Activated CD4-positive, alpha-beta T cell treated with anti-CD3 and anti-CD28 coated beads, Interleukin-2, amount 50 U/mL, for 16 hours (primary cell): ENCODE measurements around the gene CDK6.
"Not testable (repeated sequence)": the region's sequence is repeated elsewhere in the genome, so short reads cannot be mapped to it uniquely, and the experiment has no call there.

Experiments
- DNase-seq: peaks from one replicate; pipeline ENCODE4 v3.0.0-alpha.2; 2020

The CDK6 gene

DNA sequence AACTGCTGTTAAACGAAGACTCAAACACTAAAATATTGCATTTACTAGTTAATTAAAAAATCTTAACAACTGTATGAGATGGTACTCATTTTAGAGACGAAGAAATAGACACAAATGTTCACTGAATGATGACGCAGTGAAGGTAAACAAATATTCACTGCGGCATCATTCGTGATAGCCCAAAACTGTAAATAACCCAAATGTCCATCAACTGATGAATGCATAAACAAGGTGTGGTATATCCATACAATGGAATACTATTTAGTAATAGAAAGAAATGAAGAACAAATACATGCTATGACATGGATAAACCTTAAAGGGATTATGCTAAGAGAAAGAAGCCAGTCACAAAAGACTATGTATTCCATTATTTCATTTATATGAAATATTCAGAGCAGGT lies 51.4 kb downstream of the CDK6 start:
- DNase-seq = no peak

DNA sequence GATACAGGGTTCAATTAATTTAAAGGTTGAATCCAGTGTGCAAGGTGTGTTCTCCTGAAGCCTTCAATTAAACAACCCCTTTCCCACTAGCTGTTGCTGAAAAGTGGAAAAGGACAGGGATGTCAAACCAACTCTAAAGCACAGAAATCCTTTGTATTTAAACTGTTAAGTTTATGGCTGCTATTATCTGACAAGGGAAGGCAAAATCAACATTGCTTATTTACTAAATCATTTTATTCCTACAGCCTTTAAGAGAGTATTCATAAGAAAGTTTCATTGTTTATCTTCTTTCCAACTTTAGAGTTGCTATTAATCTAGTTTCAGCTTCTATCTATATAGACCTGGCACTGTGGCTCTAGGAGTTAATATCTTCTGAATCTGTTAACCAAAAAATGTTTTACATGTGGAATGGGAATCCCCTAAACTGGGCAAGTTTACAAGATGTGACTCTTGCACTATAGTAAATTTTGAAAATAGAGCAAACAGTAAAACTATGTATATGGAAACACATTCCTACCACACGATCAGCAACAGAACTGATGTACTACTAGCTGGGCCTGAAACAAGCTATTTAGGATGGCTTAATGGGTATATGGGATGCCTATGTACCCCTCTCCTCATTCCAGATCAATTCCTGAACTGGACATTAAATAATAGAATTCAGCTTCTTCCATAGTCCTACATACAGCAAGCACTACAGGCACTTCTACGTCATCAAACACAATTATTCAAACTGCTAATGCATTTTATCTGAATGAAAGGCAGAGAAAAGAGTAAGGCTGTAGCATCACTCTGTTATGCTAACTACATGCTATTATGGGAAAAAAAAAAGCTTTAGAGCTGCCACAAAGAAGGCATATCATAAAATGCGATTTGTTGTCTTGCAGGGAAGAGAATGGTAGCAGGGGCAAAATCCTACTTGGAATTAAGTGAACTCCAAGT lies 52.8 kb downstream of the CDK6 start:
- no peak for DNase-seq

DNA sequence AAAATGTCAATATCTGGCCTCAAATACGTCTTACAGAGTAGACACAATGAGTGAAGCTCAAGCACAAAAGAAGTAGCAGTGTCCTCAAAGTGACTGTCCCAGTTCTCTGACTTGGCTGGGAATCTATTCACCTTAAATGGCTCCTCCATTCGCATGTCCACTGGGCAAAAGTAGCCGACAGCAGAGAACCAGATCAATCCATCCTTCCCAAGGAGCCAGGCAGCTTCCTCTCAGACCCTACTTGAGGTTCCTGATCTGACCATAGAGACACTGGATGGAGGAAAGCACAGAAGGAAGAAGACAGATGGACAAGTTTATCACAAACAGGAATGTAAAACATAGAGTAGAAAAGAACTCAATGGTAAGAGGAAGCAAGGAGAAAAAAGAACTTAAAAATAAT lies 53.5 kb downstream of the CDK6 start:
- no peak for DNase-seq

DNA sequence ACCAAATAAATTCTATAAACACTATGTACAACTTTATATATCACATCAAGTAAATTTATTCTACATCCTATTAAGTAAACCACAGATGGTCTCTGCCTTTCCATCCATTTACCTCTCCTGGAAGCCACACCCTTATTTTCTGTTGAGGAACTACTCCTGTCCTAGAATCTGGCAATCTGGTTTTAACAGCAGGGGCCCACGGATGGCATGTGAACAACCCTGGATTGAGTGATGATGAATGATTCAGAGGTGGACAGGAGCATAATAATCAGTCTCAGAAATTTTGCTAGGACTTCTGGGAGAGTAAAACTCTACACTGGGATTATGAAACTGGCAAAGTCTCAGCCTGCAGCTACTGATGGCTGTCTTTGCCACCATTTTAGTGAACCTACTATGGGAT lies 54.1 kb downstream of the CDK6 start:
- no peak for DNase-seq

DNA sequence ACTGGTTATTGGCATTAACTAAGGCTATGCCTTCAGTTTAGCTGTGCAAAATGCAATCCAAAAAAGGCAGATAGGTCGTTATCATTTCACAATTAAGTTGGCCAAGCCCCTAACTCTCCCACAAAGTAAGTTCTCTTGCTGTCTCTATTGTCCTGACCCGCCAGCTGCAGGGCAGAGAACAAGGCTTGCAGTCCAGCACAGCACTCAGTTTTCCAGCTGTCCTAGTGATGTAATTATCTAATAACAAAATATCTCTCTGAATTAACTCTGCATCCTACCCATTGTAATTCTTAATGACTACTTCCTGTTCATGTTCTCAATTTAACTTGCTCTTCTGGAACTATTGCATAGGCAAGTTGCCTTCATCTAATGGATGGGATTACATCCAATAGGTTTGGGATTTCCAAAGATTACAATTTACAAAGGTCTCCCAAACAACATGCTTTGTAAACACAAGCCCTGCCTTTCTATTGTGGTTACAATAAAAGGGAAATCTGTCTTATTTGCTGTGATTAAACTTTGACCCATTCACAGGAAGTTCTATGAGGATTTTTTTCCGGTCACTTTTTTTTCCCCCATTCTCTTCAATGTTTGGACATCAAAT lies 55.2 kb downstream of the CDK6 start:
- DNase-seq = no peak

DNA sequence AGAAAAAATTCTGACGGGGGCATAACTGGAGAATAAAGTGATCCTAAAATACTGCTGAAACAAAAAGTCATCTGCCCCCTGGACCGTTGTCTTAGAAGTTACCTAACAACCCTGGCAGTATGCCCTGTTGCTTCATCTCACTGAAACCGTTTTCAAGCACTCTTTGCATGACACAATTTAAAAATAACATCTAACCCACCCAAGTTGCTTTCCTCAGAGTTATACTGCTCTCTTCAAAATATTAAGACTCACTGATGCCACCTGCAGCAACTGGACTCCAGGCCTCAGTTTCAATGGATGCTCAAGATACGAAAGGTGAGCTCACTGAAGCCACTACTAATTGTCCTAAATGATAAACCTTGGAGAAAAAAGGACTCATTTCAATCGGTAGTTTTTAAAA lies 57.4 kb downstream of the CDK6 start:
- no peak for DNase-seq

DNA sequence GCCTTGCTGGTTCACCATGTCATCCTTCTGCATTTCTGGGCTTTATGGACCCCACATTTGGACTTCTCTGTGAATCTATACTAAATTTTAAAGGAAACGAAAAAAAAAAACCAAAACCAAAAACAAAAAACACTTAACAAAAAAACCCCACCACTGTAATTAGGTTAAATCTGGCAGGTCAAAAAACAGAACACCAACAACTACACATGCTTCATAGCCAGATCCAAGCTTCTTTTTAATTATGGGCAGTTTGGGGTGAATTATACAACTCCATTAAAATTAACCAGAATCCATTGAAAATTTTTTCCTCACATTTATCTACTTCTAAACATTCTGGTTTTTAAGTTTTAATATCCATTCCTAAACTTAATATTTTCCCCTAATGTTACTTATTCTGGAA lies 58.4 kb downstream of the CDK6 start:
- no peak for DNase-seq

DNA sequence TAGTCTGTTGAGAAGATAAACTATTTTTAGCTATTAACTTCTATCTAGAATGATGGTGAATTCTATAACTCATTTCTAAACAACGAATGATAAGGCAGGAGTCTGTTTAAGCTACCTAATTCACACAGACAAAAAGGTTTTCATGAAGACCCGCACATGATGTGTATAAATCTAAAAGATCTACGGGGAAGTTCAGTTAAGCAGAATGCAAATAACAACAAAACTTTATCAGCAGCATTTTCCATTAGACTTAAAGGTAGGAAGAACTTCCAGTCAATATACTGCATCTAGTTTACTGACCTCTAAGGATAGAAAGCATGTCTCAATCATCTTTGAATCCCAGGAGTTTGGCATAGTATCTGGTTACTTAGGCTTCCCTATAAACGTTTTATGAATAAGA lies 62.6 kb downstream of the CDK6 start:
- DNase-seq = no peak

DNA sequence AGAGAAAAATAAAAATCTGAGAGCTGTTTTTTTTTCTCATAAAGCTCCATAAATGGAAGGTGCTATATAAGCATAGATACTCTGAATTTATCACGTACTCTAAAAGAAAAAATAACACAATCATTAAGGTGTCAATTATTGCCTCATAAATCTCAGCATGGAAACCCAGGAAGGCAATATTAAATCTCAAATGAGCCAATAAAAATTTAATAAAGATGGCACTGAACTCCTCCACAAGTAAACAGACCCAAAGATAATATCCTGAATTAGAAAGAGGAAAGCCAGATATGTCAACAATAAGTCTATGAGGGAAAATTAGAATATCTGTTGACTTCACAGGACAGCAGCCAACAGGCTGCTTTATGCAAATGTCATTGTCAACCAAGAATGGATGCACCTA lies 66.5 kb downstream of the CDK6 start:
- no peak for DNase-seq

DNA sequence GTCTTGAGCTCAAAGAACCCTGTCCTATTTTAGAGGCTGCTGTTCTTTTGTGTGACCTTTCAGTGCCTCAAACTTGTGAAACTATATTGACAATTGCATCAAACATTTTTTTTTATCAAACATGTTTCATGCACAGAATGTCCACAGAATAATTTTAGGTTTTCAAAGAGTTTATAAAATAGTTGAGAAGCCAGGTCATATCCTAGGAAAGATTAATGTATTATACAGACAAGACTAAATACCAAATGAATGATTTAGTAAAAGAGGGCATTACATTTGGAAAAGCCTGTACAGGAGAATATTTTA lies 67.0 kb downstream of the CDK6 start:
- no peak for DNase-seq

DNA sequence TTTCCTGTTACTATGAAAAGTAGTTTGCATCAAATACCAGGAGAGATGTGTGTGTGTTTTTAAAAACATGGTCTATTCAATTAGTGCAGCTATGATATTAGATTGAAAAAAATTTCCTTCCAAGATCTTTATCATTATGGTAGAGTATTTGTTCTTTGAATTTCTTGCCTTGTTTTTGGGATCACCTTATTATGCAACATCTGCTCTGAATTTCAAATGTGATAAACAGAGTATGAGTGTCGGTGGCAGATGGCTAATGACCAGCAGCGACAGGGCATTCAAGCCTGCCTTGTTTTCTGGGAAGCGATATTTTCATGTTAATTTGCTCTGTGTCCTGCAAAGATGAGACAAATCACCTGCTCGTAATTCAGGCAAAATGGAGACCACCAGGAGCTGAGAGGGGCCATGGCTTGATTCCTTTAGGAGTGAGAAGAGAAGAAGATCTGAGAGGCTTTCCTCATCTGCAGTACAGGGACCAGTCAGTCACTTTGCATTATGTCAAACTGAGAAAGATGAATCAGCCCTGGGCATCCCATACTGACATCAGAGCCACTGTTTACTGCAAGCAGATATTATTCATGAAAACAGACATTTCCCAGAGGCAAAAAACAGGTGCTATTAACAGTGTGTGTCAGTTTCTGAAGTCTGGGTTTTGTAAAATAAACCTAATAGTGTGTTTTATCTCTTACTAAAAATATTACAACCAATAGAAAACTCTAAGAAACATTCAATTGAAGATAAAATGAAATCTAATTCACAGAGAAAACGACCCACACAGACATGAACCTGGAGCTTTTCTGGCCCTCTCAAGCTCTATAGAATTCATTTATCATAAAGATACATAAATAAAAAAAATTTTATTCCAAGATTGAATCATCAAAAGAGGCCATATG lies 67.6 kb downstream of the CDK6 start:
- DNase-seq = peak; percentile 84

DNA sequence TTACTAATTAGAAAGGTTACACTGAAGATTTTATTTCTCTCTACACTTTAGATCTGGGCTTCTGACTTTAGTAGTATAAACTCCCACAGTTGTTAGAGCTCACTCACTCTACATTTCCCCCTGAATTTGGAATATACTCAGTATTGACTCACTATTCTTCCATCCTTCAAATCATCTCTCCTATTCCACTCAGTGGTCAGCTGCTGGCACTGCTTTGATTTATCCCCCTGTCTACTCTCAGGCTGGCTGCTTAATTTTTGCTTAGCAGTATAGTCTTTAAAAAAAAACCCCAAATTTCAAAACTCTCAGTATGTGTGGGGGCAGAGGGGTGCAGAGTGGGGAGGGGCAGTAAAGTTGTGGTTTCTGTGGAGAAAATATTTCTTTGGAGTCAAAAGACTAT lies 68.9 kb downstream of the CDK6 start:
- DNase-seq = no peak

DNA sequence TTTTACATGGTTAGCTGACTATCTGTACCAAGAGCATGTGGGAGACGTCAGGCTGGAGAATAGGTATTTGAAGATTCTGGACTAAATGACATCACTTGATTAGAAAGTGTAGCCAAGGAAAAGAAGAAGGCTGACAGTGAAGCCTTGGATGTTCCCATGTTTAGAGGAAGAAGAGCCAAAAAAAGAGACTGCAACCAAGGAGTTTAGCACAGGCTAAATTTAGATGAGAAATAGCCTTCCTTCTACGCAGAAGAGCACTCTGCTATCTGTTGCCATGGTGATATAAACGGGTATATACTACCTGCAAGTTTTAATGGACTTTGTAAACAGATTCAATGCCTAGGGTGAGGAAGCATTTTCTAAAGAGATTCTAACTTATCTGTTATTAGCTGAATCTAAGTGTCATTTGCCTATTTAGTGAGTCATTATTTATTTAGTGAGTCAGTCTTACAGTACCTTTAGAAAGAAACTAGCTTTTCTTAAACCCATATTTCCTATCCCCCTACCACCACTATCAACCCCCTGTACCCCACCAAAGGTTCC lies 69.8 kb downstream of the CDK6 start:
- no peak for DNase-seq

DNA sequence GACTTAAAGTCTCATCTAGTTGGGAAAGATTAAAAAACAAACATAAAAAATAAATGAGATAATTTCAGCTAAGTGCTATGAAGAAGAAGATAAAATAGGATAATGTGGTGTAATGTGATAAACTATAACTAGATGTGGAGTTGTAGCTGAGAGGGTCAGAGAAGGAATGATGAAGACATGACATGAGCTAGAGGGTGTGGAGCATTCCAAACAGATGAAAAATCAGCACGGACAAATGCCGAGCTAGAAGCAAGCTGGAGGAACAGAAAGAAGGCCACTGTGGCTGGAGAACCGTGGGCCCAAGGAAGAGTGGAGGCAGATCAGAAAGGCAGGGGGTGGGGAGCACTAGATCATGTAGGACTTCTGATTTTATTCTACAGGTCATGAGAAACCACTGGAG lies 70.6 kb downstream of the CDK6 start:
- DNase-seq = no peak

DNA sequence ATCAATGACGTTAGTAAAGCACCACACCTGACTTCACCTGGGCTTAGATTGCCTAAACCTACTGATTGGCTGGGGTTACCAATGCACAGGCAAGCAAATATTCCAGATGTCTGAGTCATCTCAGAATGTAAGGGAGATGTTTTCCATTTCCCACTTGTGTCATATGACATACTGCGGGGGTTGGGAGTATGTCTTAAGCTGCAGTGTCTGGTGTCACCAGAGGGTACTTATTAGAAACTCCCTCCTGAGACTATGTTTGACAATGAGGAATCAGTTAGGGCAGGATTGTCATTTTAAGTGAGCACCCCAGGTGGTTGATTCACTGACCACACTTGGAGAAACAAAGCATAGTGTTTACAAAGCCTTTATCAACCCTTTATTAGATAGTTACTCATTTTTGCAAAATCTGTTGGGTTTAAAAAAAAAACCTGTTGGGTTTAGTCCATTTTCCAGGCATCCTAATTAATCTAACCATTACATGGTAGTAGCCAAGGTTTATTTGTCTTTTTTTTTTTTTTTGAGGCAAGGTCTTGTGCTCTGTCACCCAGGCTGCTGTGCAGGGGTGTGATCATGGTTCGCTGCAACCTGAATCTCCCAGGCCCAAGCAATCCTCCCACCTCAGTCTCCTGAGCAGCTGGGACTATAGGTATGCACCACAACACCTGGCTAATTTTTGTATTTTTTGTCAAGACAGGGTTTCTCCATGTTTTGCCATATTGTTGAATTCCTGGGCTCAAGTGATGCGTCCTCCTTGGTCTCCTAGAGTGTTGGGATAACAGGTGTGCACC lies 72.5 kb downstream of the CDK6 start:
- no peak for DNase-seq

DNA sequence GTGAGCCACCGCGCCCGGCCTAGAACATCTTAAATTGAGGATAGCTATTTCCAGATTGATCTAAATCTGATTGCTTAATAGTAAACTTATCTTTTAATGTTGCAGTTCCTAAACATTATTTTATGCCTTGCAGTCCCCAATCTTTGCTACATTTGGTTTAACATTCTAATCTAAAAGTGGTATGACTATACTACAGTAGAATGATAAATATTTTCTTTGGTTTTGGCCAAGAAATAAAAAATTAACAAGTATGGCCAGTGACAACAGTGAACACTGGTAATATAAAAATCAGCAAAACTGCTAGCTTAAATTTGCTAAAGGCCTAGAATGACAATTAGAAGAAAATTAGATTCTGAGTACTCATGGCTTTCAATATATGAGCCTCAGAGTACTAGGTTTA lies 73.5 kb downstream of the CDK6 start:
- DNase-seq = no peak

DNA sequence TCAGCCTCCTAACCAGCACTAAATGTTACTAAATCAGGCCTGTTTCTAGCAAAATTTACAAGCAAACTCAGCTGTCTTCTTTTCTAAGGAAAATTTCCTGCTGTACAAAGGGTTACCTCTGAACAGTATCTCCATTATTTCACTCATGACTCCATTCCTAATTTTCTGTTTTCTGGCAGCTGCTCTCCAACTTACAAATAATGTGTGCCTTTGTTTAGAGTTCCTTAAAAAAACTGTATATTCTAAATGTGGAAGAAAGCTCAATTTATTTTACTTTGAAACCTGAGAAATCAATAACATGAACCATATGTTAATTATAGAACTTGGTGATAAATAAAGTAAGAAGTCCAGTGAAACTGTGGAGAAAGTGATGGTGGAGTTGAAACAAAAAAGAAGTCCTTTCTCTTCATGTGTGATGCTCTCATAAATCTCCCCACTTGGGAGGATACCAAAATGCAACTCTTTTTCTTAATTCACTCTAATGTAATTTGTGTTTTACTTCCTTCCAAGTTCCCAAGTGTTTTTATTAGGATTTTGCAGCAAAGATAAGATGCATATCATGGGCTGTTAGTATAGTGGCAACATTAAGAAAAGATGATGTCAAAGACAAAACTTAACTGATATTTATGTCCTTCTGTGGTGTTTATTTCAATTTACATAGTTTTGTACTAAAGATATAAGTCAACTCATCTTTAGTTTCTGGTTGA lies 74.8 kb downstream of the CDK6 start:
- DNase-seq = no peak

DNA sequence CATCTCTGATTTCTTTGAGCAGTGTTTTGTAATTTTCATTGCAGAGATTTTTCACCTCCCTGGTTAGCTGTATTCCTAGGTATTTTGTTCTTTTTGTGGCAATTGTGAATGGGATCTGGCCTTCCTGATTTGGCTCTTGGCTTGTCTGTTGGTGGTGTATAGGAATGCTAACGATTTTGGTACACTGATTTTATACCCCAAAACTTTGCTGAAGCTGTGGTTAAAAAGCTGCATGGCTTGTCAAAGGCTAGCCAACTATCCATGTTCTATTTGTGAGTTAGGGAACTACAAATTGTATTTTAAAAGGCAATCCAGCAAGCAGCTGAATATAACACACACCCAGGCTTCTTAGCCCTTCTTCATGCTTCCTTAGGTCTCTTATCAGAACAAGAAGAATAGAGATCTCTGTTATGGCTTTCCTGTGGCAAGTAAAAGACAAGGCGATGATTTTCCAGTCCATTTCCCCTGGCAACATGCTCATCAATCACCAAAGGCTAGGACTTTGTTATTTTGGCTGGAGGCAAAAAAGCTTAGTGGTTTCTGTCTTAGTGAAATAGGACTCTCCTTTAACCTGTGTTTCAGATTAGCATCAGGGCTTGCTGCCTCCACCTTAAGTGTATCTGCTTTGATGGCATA lies 77.5 kb downstream of the CDK6 start:
- DNase-seq = no peak

DNA sequence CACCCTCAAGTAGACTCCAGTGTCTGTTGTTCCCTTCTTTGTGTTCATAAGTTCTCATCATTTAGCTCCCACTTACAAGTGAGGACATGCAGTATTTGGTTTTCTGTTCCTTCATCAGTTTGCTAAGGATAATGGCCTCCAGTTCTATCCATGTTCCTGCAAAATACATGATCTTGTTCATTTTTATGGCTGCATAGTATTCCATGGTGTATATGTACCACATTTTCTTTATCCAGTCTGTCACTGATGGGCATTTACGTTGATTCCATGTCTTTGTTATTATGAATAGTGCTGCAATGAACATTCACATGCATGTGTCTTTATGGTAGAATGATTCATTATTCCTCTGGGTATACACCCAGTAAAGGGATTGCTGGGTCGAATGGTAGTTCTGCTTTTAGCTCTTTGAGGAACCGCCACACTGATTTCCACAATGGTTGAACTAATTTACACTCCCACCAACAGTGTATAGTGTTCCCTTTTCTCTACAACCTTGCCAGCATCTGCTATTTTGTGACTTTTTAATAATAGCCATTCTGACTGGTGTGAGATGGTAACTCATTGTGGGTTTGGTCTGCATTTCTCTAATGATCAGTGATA lies 79.0 kb downstream of the CDK6 start:
- DNase-seq = not testable (repeated sequence)

DNA sequence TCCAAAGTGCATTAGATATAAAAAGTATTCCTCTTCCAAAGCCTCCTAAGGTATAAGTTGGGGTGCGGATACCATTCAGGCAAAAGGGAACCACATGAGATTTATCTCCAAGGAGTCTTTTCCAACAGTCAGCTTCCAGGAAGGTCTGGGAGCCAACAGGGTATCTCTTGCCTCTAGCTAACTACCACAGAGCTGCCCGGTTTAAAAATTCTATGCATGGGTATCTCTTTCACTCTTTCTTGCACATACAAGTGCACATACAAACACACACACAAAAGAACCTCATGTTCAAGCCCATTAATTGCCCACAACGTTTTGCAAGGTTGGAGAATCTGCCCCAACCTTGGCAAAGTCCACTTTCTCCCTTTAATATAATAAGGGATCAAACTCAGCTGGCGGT lies 80.7 kb downstream of the CDK6 start:
- DNase-seq = no peak
